ENCODE data around the gene WWOX. TPM values are rescaled to one million over a fixed set of nuclear protein-coding genes. Genes with fewer than 3 reads are reported as not detected.

Gene WWOX
- polyA plus RNA-seq, 1 donor (not counting 4 experiments of a cell fraction or from before 2014, with no cell fraction given) = 5.1 TPM

DNA sequence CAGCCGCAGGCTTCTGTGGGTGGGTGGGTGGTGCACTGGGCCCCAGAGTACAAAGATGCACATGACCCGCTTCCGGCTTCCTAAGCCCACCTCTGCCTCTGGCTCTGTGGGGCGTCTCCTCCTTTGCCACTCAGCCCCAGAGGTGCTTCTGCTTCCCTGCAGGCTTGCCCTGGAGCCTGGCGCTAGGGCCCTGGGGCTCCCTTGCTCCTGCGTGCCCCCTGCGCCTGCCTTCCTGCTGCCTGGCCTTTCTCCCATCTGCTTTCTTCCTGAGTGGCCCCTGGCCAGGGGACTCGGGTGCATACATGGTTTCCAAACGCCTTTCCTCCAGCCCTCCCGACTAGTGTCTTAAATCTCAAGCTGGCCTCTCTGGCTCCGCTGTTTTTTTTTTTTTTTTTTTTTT, 3.4 kb downstream of the WWOX start:
- no peak for DNase-seq (ENCODE audit: low read depth, low spot score)
- peaks cover 6% of the 10 kb centered on the region for H3K79me2 ChIP-seq (ENCODE audit: control insufficient read depth, insufficient read depth, low read length)
- no peak overlapping the region for H2AFZ ChIP-seq (ENCODE audit: control insufficient read depth, low read length)
- H3K27ac ChIP-seq (ENCODE audit: control insufficient read depth, insufficient read depth, low read length) = no peak overlapping the region
- no peaks in the 10 kb centered on the region for H3K9me3 ChIP-seq (ENCODE audit: control insufficient read depth, low read depth, low read length)
- peaks cover 10% of the 10 kb centered on the region for H3K4me1 ChIP-seq (ENCODE audit: control insufficient read depth, extremely low read depth, insufficient read depth, low read length)
- no peaks in the 10 kb centered on the region for H3K27me3 ChIP-seq (ENCODE audit: control insufficient read depth, extremely low read depth, insufficient read depth, low read length)
- no peaks in the 10 kb centered on the region for H3K9me1 ChIP-seq (ENCODE audit: control insufficient read depth, extremely low read depth, insufficient read depth, low read length)
- dilution Hi-C loops (cut with MboI; ENCODE audit: extremely low pct_ligation_motif_present, low sequenced_read_pairs) = no loop called here
- H3K4me2 ChIP-seq (ENCODE audit: control insufficient read depth, extremely low read depth, insufficient read depth, low read depth, low read length) = no peak overlapping the region
- no peak for TF ChIP-seq EZH2 (IDR thresholded peaks at IDR 0.05; ENCODE audit: low read length)
- TF ChIP-seq, protein P1, sequence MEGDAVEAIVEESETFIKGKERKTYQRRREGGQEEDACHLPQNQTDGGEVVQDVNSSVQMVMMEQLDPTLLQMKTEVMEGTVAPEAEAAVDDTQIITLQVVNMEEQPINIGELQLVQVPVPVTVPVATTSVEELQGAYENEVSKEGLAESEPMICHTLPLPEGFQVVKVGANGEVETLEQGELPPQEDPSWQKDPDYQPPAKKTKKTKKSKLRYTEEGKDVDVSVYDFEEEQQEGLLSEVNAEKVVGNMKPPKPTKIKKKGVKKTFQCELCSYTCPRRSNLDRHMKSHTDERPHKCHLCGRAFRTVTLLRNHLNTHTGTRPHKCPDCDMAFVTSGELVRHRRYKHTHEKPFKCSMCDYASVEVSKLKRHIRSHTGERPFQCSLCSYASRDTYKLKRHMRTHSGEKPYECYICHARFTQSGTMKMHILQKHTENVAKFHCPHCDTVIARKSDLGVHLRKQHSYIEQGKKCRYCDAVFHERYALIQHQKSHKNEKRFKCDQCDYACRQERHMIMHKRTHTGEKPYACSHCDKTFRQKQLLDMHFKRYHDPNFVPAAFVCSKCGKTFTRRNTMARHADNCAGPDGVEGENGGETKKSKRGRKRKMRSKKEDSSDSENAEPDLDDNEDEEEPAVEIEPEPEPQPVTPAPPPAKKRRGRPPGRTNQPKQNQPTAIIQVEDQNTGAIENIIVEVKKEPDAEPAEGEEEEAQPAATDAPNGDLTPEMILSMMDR (optimal IDR thresholded peaks at IDR 0.05 in 1 of 3, IDR thresholded peaks at IDR 0.05 in 1 of 3, conservative IDR thresholded peaks at IDR 0.05 in 1 of 3; ENCODE audit: extremely low read depth in 1 of 3, insufficient read depth in 2 of 3, low read length in 3 of 3) = no peak
- FAIRE-seq = no peak
- no peak overlapping the region for H3K9ac ChIP-seq (ENCODE audit: control insufficient read depth, extremely low read depth, insufficient read depth, low read length)
- H3K36me3 ChIP-seq (ENCODE audit: control insufficient read depth in 2 of 2, extremely low read depth in 1 of 2, insufficient read depth in 2 of 2, low read length in 2 of 2) = no peaks in the 10 kb centered on the region
- H3K4me3 ChIP-seq (ENCODE audit: control insufficient read depth in 2 of 3, extremely low read depth in 1 of 3, insufficient read depth in 2 of 3, low read depth in 1 of 3, low read length in 3 of 3) = no peak overlapping the region
- no peaks in the 10 kb centered on the region for H4K20me1 ChIP-seq (ENCODE audit: control insufficient read depth, extremely low read depth, insufficient read depth, low read length)

DNA sequence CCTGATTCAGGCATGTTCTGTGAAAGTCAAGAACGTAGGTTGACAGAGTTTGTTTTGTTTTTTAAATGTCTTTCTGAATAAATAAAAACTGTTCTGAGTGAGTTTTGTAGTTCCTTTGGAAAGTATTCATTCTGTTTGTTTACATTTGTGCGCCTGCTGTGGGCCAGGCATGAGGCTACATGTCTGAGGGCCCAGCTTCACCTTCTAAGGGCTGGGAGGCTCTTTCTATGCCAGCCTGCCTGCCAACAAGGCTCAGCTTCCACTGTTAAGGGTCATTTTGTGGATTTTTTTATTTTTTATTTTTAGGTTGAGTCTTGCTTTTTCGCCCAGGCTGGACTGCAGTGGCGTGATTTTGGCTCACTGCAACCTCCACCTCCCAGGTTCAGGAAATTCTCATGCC, 6.1 kb downstream of the WWOX start:
- DNase-seq (ENCODE audit: low read depth, low spot score) = no peak
- Histone ChIP-seq H3K4me3 (ENCODE audit: control insufficient read depth in 2 of 3, extremely low read depth in 1 of 3, insufficient read depth in 2 of 3, low read depth in 1 of 3, low read length in 3 of 3) (no peak overlapping the region), H3K9me1 (ENCODE audit: control insufficient read depth, extremely low read depth, insufficient read depth, low read length) (no peaks in the 10 kb centered on the region), H4K20me1 (ENCODE audit: control insufficient read depth, extremely low read depth, insufficient read depth, low read length) (no peaks in the 10 kb centered on the region), H3K9ac (ENCODE audit: control insufficient read depth, extremely low read depth, insufficient read depth, low read length) (no peak overlapping the region), H3K36me3 (ENCODE audit: control insufficient read depth in 2 of 2, extremely low read depth in 1 of 2, insufficient read depth in 2 of 2, low read length in 2 of 2) (no peaks in the 10 kb centered on the region), H2AFZ (ENCODE audit: control insufficient read depth, low read length) (no peak overlapping the region), H3K27ac (ENCODE audit: control insufficient read depth, insufficient read depth, low read length) (no peak overlapping the region), H3K4me2 (ENCODE audit: control insufficient read depth, extremely low read depth, insufficient read depth, low read depth, low read length) (peak overlapping the region; percentile 22), H3K4me1 (ENCODE audit: control insufficient read depth, extremely low read depth, insufficient read depth, low read length) (peaks cover 2% of the 10 kb centered on the region), H3K79me2 (ENCODE audit: control insufficient read depth, insufficient read depth, low read length) (peaks cover 2% of the 10 kb centered on the region), H3K9me3 (ENCODE audit: control insufficient read depth, low read depth, low read length) (no peaks in the 10 kb centered on the region), H3K27me3 (ENCODE audit: control insufficient read depth, extremely low read depth, insufficient read depth, low read length) (no peaks in the 10 kb centered on the region)
- dilution Hi-C loops (cut with MboI; ENCODE audit: extremely low pct_ligation_motif_present, low sequenced_read_pairs) = no loop called here
- TF ChIP-seq, protein P1 (optimal IDR thresholded peaks at IDR 0.05 in 1 of 3, IDR thresholded peaks at IDR 0.05 in 1 of 3, conservative IDR thresholded peaks at IDR 0.05 in 1 of 3; ENCODE audit: extremely low read depth in 1 of 3, insufficient read depth in 2 of 3, low read length in 3 of 3) = no peak
- TF ChIP-seq EZH2 (IDR thresholded peaks at IDR 0.05; ENCODE audit: low read length) = no peak
- FAIRE-seq = no peak

All from keratinocyte (primary cell).